ENCODE results near the gene SOHLH2.

Gene SOHLH2

GRCh38 chr13:36131931-36132297 is 82.4 kb downstream of the SOHLH2 start:
- DNase-seq (ENCODE audit: low read depth) = no peak

- DNase-seq (ENCODE audit: low read depth) = no peak
Observed at GRCh38 chr13:36131222-36131930, 83.0 kb downstream of the SOHLH2 start, which contains the start of gene DCLK1. Gene DCLK1 (minus strand): TSS chr13:36131382.

- no peak for DNase-seq (ENCODE audit: low read depth)
Observed at GRCh38 chr13:36130552-36131221, 83.7 kb downstream of the SOHLH2 start.

GRCh38 chr13:36130193-36130551 is 84.2 kb downstream of the SOHLH2 start:
- DNase-seq (ENCODE audit: low read depth) = no peak

GRCh38 chr13:36129539-36129938 is 84.8 kb downstream of the SOHLH2 start:
- no peak for DNase-seq (ENCODE audit: low read depth)

- DNase-seq (ENCODE audit: low read depth) = no peak
Observed at GRCh38 chr13:36126491-36126890, 87.9 kb downstream of the SOHLH2 start.

GRCh38 chr13:36125841-36126240 is 88.5 kb downstream of the SOHLH2 start:
- no peak for DNase-seq (ENCODE audit: low read depth)

GRCh38 chr13:36124236-36124822 is 90.0 kb downstream of the SOHLH2 start:
- DNase-seq (ENCODE audit: low read depth) = peak; percentile 10
